Stimulated activated CD8-positive, alpha-beta memory T cell treated with anti-CD3 and anti-CD28 coated beads, Interleukin-15, amount 100 ng/mL, for 1 hour (primary cell): ENCODE measurements around the gene TPPP.

ENCODE experiments used
- DNase-seq: peaks from one replicate; pipeline ENCODE4 v3.0.0-alpha.2; 2020; ENCODE audit warnings: low read depth

The TPPP gene

GRCh38 chr5:665541-665955 is 27.6 kb downstream of the TPPP start:
- DNase-seq = no peak

- no peak for DNase-seq
Observed at GRCh38 chr5:664994-665360, 28.2 kb downstream of the TPPP start.

- DNase-seq = no peak
Observed at GRCh38 chr5:664343-664993, 28.7 kb downstream of the TPPP start.

GRCh38 chr5:663436-664342 is 29.5 kb downstream of the TPPP start:
- DNase-seq = no peak

GRCh38 chr5:662751-663435 is 30.3 kb downstream of the TPPP start:
- DNase-seq = no peak

GRCh38 chr5:661891-662750 is 31.0 kb downstream of the TPPP start:
- no peak for DNase-seq

GRCh38 chr5:660491-661030 is 32.6 kb downstream of the TPPP start:
- no peak for DNase-seq

- DNase-seq = no peak
Observed at GRCh38 chr5:659496-660263, 33.5 kb downstream of the TPPP start.

- no peak for DNase-seq
Observed at GRCh38 chr5:658103-658502, 35.0 kb downstream of the TPPP start.

- no peak for DNase-seq
Observed at GRCh38 chr5:657570-657969, 35.6 kb downstream of the TPPP start.

- no peak for DNase-seq
Observed at GRCh38 chr5:655406-655805, 37.7 kb downstream of the TPPP start.

GRCh38 chr5:654071-654778 is 38.9 kb downstream of the TPPP start:
- DNase-seq = no peak

GRCh38 chr5:652773-653350 is 40.3 kb downstream of the TPPP start:
- DNase-seq = no peak

GRCh38 chr5:652023-652515 is 41.1 kb downstream of the TPPP start:
- DNase-seq = no peak

GRCh38 chr5:651296-652022 is 41.7 kb downstream of the TPPP start:
- DNase-seq = no peak

- no peak for DNase-seq
Observed at GRCh38 chr5:647727-648126, 45.4 kb downstream of the TPPP start.

- no peak for DNase-seq
Observed at GRCh38 chr5:647311-647710, 45.8 kb downstream of the TPPP start.

- no peak for DNase-seq
Observed at GRCh38 chr5:646396-647201, 46.6 kb downstream of the TPPP start.
